Measurements from ENCODE around the gene PADI1. TPM values are rescaled to one million over a fixed set of nuclear protein-coding genes. Genes with fewer than 3 reads are reported as not detected.

PADI1 gene
- total RNA-seq, 1 donor, result under 0.01 TPM

DNA sequence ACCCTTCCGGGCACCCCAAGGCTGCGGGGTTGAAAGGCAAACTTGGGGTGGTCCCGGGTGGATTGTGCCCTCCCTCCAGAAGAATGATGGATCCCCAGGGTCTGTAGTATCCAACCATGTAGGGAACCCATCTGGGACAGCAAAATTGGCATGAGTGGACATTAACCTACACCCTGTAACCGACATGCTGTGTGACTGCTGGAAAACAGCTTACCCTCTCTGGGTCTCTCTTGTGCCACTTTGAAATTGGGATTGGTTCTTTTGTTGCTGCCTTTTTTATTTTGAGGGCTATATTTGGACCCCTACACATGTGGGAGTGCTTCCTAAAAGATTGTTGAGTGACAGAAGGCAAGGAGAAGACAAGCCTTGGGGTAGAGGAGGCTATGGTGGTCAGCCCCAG is 19.5 kb downstream of the PADI1 start:
- Histone ChIP-seq H3K4me1 (ENCODE audit: insufficient read depth, low read length) (peaks cover 7% of the 10 kb centered on the region), H4K20me1 (ENCODE audit: insufficient read depth, low read length) (no peaks in the 10 kb centered on the region), H3K9me3 (ENCODE audit: low read depth, low read length) (no peaks in the 10 kb centered on the region), H3K27me3 (ENCODE audit: insufficient read depth, low read length) (peaks cover 4% of the 10 kb centered on the region), H3K4me3 (ENCODE audit: insufficient read depth, low read length) (no peak overlapping the region), H3K27ac (ENCODE audit: low read depth, low read length) (no peak overlapping the region), H3K4me2 (ENCODE audit: insufficient read depth, low read length) (no peak overlapping the region), H3K79me2 (ENCODE audit: insufficient read depth, low read length) (no peaks in the 10 kb centered on the region), H2AFZ (ENCODE audit: low read length) (no peak overlapping the region), H3K36me3 (ENCODE audit: insufficient read depth, low read length) (no peaks in the 10 kb centered on the region)
- TF ChIP-seq, protein P1, sequence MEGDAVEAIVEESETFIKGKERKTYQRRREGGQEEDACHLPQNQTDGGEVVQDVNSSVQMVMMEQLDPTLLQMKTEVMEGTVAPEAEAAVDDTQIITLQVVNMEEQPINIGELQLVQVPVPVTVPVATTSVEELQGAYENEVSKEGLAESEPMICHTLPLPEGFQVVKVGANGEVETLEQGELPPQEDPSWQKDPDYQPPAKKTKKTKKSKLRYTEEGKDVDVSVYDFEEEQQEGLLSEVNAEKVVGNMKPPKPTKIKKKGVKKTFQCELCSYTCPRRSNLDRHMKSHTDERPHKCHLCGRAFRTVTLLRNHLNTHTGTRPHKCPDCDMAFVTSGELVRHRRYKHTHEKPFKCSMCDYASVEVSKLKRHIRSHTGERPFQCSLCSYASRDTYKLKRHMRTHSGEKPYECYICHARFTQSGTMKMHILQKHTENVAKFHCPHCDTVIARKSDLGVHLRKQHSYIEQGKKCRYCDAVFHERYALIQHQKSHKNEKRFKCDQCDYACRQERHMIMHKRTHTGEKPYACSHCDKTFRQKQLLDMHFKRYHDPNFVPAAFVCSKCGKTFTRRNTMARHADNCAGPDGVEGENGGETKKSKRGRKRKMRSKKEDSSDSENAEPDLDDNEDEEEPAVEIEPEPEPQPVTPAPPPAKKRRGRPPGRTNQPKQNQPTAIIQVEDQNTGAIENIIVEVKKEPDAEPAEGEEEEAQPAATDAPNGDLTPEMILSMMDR (IDR thresholded peaks at IDR 0.05; ENCODE audit: extremely low read depth, low read depth, low read length), result no peak
- no peak for DNase-seq (ENCODE audit: insufficient read length, low spot score, missing footprints)

DNA sequence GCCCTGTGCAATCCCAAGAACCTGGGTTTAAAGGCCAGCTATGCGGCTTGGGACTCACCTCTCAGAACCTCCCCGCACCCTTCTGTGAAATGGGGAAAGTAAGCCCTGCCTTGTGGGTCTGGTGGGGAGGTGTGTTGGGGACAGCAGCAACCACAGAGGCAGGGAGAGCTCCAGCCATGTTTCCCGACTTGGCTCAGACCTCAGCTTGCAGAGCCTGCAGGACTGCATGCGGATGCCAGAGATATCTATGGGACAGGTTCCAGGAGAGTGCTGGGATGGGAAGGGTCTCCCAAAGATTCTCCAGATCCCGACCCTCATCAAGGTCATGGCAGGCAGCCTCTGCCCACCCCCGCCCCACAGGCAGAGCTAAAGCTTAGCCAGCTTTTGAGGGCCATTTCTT is 20.2 kb downstream of the PADI1 start:
- Histone ChIP-seq H3K27ac (ENCODE audit: low read depth, low read length) (no peak overlapping the region), H3K4me2 (ENCODE audit: insufficient read depth, low read length) (no peak overlapping the region), H3K36me3 (ENCODE audit: insufficient read depth, low read length) (no peaks in the 10 kb centered on the region), H3K4me3 (ENCODE audit: insufficient read depth, low read length) (no peak overlapping the region), H3K27me3 (ENCODE audit: insufficient read depth, low read length) (peaks cover 4% of the 10 kb centered on the region), H4K20me1 (ENCODE audit: insufficient read depth, low read length) (no peaks in the 10 kb centered on the region), H3K79me2 (ENCODE audit: insufficient read depth, low read length) (no peaks in the 10 kb centered on the region), H3K9me3 (ENCODE audit: low read depth, low read length) (no peaks in the 10 kb centered on the region), H3K4me1 (ENCODE audit: insufficient read depth, low read length) (peaks cover 7% of the 10 kb centered on the region), H2AFZ (ENCODE audit: low read length) (no peak overlapping the region)
- TF ChIP-seq, protein P1 (IDR thresholded peaks at IDR 0.05; ENCODE audit: extremely low read depth, low read depth, low read length), result no peak
- peak; percentile 62 for DNase-seq (ENCODE audit: insufficient read length, low spot score, missing footprints)

DNA sequence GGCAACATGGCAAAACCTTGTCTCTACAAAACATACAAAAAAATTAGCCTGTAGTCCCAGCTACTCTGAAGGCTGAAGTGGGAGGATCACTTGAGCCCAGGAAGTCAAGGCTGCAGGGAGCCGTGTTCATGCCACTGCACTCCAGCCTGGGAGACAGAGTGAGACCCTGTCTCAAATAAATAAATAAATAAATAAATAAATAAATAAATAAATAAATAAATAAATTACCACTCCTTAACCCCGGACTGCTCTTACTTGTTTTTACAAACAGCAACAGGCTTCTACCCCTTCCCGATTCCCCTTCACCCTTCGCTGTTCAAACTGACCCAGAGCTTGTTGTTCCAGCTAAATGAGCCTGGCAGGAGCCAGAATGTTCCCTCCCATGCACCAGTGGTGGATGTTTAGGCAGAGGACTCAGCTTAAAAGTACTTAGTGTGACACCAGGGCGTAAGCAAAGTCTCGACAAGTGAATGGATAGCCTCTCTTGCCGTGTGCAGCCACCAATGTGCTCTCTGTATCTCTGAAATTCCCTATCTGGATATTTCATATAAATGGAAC is 22.5 kb downstream of the PADI1 start:
- no peak for DNase-seq (ENCODE audit: insufficient read length, low spot score, missing footprints)
- H3K27me3 ChIP-seq (ENCODE audit: insufficient read depth, low read length), result no peaks in the 10 kb centered on the region
- peaks cover 11% of the 10 kb centered on the region for H3K4me1 ChIP-seq (ENCODE audit: insufficient read depth, low read length)
- TF ChIP-seq, protein P1 (IDR thresholded peaks at IDR 0.05; ENCODE audit: extremely low read depth, low read depth, low read length), result no peak
- no peaks in the 10 kb centered on the region for H4K20me1 ChIP-seq (ENCODE audit: insufficient read depth, low read length)
- no peak overlapping the region for H3K4me2 ChIP-seq (ENCODE audit: insufficient read depth, low read length)
- H3K36me3 ChIP-seq (ENCODE audit: insufficient read depth, low read length), result no peaks in the 10 kb centered on the region
- no peak overlapping the region for H3K4me3 ChIP-seq (ENCODE audit: insufficient read depth, low read length)
- H3K79me2 ChIP-seq (ENCODE audit: insufficient read depth, low read length), result no peaks in the 10 kb centered on the region
- H3K9me3 ChIP-seq (ENCODE audit: low read depth, low read length), result no peaks in the 10 kb centered on the region
- H3K27ac ChIP-seq (ENCODE audit: low read depth, low read length), result no peak overlapping the region
- no peak overlapping the region for H2AFZ ChIP-seq (ENCODE audit: low read length)

DNA sequence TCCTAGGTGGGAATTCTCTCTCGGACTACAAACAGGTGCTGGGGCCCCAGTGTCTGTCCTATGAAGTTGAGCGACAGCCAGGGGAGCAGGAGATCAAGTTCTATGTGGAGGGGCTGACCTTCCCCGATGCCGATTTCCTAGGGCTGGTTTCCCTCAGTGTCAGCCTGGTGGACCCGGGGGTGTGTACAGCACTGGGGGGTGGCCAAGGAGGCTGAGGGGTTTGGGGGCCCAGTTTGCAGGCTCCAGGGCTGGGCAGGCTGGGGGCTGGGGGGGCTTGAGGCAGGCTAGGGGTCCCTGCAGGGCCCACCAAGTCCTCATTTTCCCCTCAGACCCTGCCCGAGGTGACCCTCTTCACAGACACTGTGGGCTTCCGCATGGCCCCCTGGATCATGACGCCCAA is 23.7 kb downstream of the PADI1 start:
- TF ChIP-seq, protein P1 (IDR thresholded peaks at IDR 0.05; ENCODE audit: extremely low read depth, low read depth, low read length), result no peak
- peak; percentile 70 for DNase-seq (ENCODE audit: insufficient read length, low spot score, missing footprints)
- Histone ChIP-seq H3K4me2 (ENCODE audit: insufficient read depth, low read length) (no peak overlapping the region), H3K36me3 (ENCODE audit: insufficient read depth, low read length) (no peaks in the 10 kb centered on the region), H3K4me3 (ENCODE audit: insufficient read depth, low read length) (no peak overlapping the region), H2AFZ (ENCODE audit: low read length) (no peak overlapping the region), H3K79me2 (ENCODE audit: insufficient read depth, low read length) (no peaks in the 10 kb centered on the region), H3K4me1 (ENCODE audit: insufficient read depth, low read length) (peaks cover 22% of the 10 kb centered on the region), H3K27ac (ENCODE audit: low read depth, low read length) (no peak overlapping the region), H4K20me1 (ENCODE audit: insufficient read depth, low read length) (no peaks in the 10 kb centered on the region), H3K9me3 (ENCODE audit: low read depth, low read length) (no peaks in the 10 kb centered on the region), H3K27me3 (ENCODE audit: insufficient read depth, low read length) (no peaks in the 10 kb centered on the region)

All from osteoblast (primary cell).